HepG2 (cell line): ENCODE results near the gene FXYD4.

ENCODE experiments used
- BHLHE40 ChIP-seq: IDR thresholded peaks from 2 replicates; pipeline ENCODE4 v1.6.1; 2011; ENCODE audit warnings: low read length, improper control_type of control experiment
- JARID2 ChIP-seq: sonication (generic); formaldehyde crosslinking; IDR thresholded peaks from 2 replicates; pipeline ENCODE4 v1.8.1; 2023; ENCODE audit warnings: missing genetic modification reagents, inconsistent platforms; ENCODE audit not compliant: insufficient replicate concordance
- MXI1 ChIP-seq: IDR thresholded peaks from 3 replicates; pipeline ENCODE4 v1.6.1; 2012; ENCODE audit warnings: low read depth, low read length, inconsistent platforms, borderline replicate concordance
- NR2F2 ChIP-seq: IDR thresholded peaks from 2 replicates; pipeline ENCODE4 v1.6.1; 2012; ENCODE audit warnings: low read depth, inconsistent platforms, borderline replicate concordance
- POLR2AphosphoS5 ChIP-seq: IDR thresholded peaks from 2 replicates; pipeline ENCODE4 v1.6.1; 2012; ENCODE audit warnings: low read depth, low read length
- RBFOX2 ChIP-seq: fragments of 200-400 bp; formaldehyde crosslinking; IDR thresholded peaks from 2 replicates; pipeline ENCODE4 v1.6.1; 2017; ENCODE audit warnings: low read depth, mild to moderate bottlenecking, low read length
- SMAD1 ChIP-seq: sonication (generic); formaldehyde crosslinking; IDR thresholded peaks from 2 replicates; pipeline ENCODE4 v1.4.0; 2020; ENCODE audit warnings: missing genetic modification reagents, low read depth, mild to moderate bottlenecking, borderline replicate concordance
- THAP9 ChIP-seq: sonication (generic); formaldehyde crosslinking; IDR thresholded peaks from 2 replicates; pipeline ENCODE4; 2020; ENCODE audit warnings: missing genetic modification reagents, mild to moderate bottlenecking, borderline replicate concordance
- ZNF784 ChIP-seq: sonication (generic); formaldehyde crosslinking; IDR thresholded peaks from 2 replicates; pipeline ENCODE4 v1.5.1; 2020; ENCODE audit warnings: missing genetic modification reagents, mild to moderate bottlenecking, borderline replicate concordance

GRCh38 chr10:43370671-43371215, 693 bp upstream of the FXYD4 start:
- TF ChIP-seq SMAD1 (CRISPR knock-in tag) = no peak
- no peak for TF ChIP-seq NR2F2
- no peak for TF ChIP-seq BHLHE40
- TF ChIP-seq JARID2 (CRISPR knock-in tag) = no peak
- TF ChIP-seq POLR2AphosphoS5 = no peak
- TF ChIP-seq RBFOX2 = no peak
- no peak for TF ChIP-seq MXI1
- TF ChIP-seq ZNF784 = no peak
- TF ChIP-seq THAP9 (CRISPR knock-in tag) = no peak
